ENCODE results near the gene DCC. TPM values are rescaled to one million over a fixed set of nuclear protein-coding genes. Genes with fewer than 3 reads are reported as not detected.

The DCC gene
- total and polyA plus RNA-seq, 4 experiments from 2014 or later = not detected

GRCh38 chr18:52323802-52324201 is 16.2 kb upstream of the DCC start:
- H3K4me1 ChIP-seq (ENCODE audit: insufficient read depth, low read length) = no peaks in the 10 kb centered on the region
- ChIA-PET CTCF (ENCODE audit: partially characterized antibody) (no interaction called here), POLR2A (ENCODE audit: partially characterized antibody) (no interaction called here)
- intact Hi-C loops (cut with micrococcal nuclease) = no loop called here
- no peak overlapping the region for H3K4me3 ChIP-seq (ENCODE audit: low read length in 2 of 2)
- Mint-ChIP-seq H3K9me3 (peaks cover 0 to 6% (median 0%) of the 10 kb centered on the region in 8 donors), H3K36me3 (no peaks in the 10 kb centered on the region), H3K4me1 (no peaks in the 10 kb centered on the region), H3K27me3 (no peaks in the 10 kb centered on the region), H3K4me3 (no peak overlapping the region), H3K27ac (no peak overlapping the region)
- DNase-seq = no peak
- no peaks in the 10 kb centered on the region for H3K27me3 ChIP-seq (ENCODE audit: insufficient read depth, low read length)
- no peaks in the 10 kb centered on the region for H3K9me3 ChIP-seq (ENCODE audit: control insufficient read depth in 1 of 2, low read length in 2 of 2)
- H3K27ac ChIP-seq (ENCODE audit: low read depth, low read length) = no peak overlapping the region
- H3K36me3 ChIP-seq (ENCODE audit: insufficient read depth, low read length) = no peaks in the 10 kb centered on the region

GRCh38 chr18:52325997-52326396 is 14.0 kb upstream of the DCC start:
- no peaks in the 10 kb centered on the region for H3K27me3 Mint-ChIP-seq
- H3K9me3 ChIP-seq (ENCODE audit: control insufficient read depth in 1 of 2, low read length in 2 of 2) = no peaks in the 10 kb centered on the region
- peaks cover 0 to 4% (median 0%) of the 10 kb centered on the region in 8 donors for H3K9me3 Mint-ChIP-seq
- no peak overlapping the region for H3K4me3 Mint-ChIP-seq
- ChIA-PET CTCF (ENCODE audit: partially characterized antibody) (no interaction called here), POLR2A (ENCODE audit: partially characterized antibody) (no interaction called here)
- no peaks in the 10 kb centered on the region for H3K4me1 ChIP-seq (ENCODE audit: insufficient read depth, low read length)
- H3K36me3 ChIP-seq (ENCODE audit: insufficient read depth, low read length) = no peaks in the 10 kb centered on the region
- H3K27me3 ChIP-seq (ENCODE audit: insufficient read depth, low read length) = no peaks in the 10 kb centered on the region
- DNase-seq = no peak
- no peak overlapping the region for H3K4me3 ChIP-seq (ENCODE audit: low read length in 2 of 2)
- no peak overlapping the region for H3K27ac Mint-ChIP-seq
- intact Hi-C loops (cut with micrococcal nuclease) = no loop called here
- H3K36me3 Mint-ChIP-seq = no peaks in the 10 kb centered on the region
- no peaks in the 10 kb centered on the region for H3K4me1 Mint-ChIP-seq
- no peak overlapping the region for H3K27ac ChIP-seq (ENCODE audit: low read depth, low read length)

- Histone ChIP-seq H3K9me3 (ENCODE audit: control insufficient read depth in 1 of 2, low read length in 2 of 2) (no peaks in the 10 kb centered on the region), H3K4me1 (ENCODE audit: insufficient read depth, low read length) (no peaks in the 10 kb centered on the region), H3K27me3 (ENCODE audit: insufficient read depth, low read length) (no peaks in the 10 kb centered on the region), H3K4me3 (ENCODE audit: low read length in 2 of 2) (no peak overlapping the region), H3K36me3 (ENCODE audit: insufficient read depth, low read length) (no peaks in the 10 kb centered on the region), H3K27ac (ENCODE audit: low read depth, low read length) (no peak overlapping the region)
- H3K4me1 Mint-ChIP-seq = no peaks in the 10 kb centered on the region
- no peaks in the 10 kb centered on the region for H3K36me3 Mint-ChIP-seq
- ChIA-PET POLR2A (ENCODE audit: partially characterized antibody) (no interaction called here), CTCF (ENCODE audit: partially characterized antibody) (no interaction called here)
- no peak overlapping the region for H3K4me3 Mint-ChIP-seq
- H3K27ac Mint-ChIP-seq = no peak overlapping the region
- H3K27me3 Mint-ChIP-seq = peaks cover 2% of the 10 kb centered on the region in 2 donors
- intact Hi-C loops (cut with micrococcal nuclease) = no loop called here
- peaks cover 0 to 12% (median 4%) of the 10 kb centered on the region in 8 donors for H3K9me3 Mint-ChIP-seq
- DNase-seq = no peak
Observed at GRCh38 chr18:52333860-52334259, 6.1 kb upstream of the DCC start.

GRCh38 chr18:52334307-52334706 is 5.7 kb upstream of the DCC start:
- H3K4me1 Mint-ChIP-seq = no peaks in the 10 kb centered on the region
- Histone ChIP-seq H3K9me3 (ENCODE audit: control insufficient read depth in 1 of 2, low read length in 2 of 2) (no peaks in the 10 kb centered on the region), H3K27me3 (ENCODE audit: insufficient read depth, low read length) (no peaks in the 10 kb centered on the region), H3K4me1 (ENCODE audit: insufficient read depth, low read length) (no peaks in the 10 kb centered on the region), H3K27ac (ENCODE audit: low read depth, low read length) (no peak overlapping the region), H3K4me3 (ENCODE audit: low read length in 2 of 2) (no peak overlapping the region), H3K36me3 (ENCODE audit: insufficient read depth, low read length) (no peaks in the 10 kb centered on the region)
- POLR2A ChIA-PET (ENCODE audit: partially characterized antibody) = no interaction called here
- peaks cover 2% of the 10 kb centered on the region in 2 donors for H3K27me3 Mint-ChIP-seq
- CTCF ChIA-PET (ENCODE audit: partially characterized antibody) = no interaction called here
- DNase-seq = no peak
- no peak overlapping the region for H3K4me3 Mint-ChIP-seq
- H3K36me3 Mint-ChIP-seq = no peaks in the 10 kb centered on the region
- H3K27ac Mint-ChIP-seq = no peak overlapping the region
- intact Hi-C loops (cut with micrococcal nuclease) = no loop called here
- peaks cover 0 to 12% (median 4%) of the 10 kb centered on the region in 8 donors for H3K9me3 Mint-ChIP-seq

GRCh38 chr18:52334896-52335295 is 5.1 kb upstream of the DCC start:
- H3K4me1 ChIP-seq (ENCODE audit: insufficient read depth, low read length) = no peaks in the 10 kb centered on the region
- no peaks in the 10 kb centered on the region for H3K36me3 Mint-ChIP-seq
- no peak overlapping the region for H3K27ac Mint-ChIP-seq
- H3K9me3 Mint-ChIP-seq = peaks cover 0 to 12% (median 4%) of the 10 kb centered on the region in 8 donors
- peaks cover 2 to 3% of the 10 kb centered on the region in 2 donors for H3K27me3 Mint-ChIP-seq
- CTCF ChIA-PET (ENCODE audit: partially characterized antibody) = no interaction called here
- no peaks in the 10 kb centered on the region for H3K27me3 ChIP-seq (ENCODE audit: insufficient read depth, low read length)
- no peaks in the 10 kb centered on the region for H3K4me1 Mint-ChIP-seq
- no peak for DNase-seq
- H3K36me3 ChIP-seq (ENCODE audit: insufficient read depth, low read length) = no peaks in the 10 kb centered on the region
- no peak overlapping the region for H3K4me3 Mint-ChIP-seq
- H3K27ac ChIP-seq (ENCODE audit: low read depth, low read length) = no peak overlapping the region
- no peak overlapping the region for H3K4me3 ChIP-seq (ENCODE audit: low read length in 2 of 2)
- intact Hi-C loops (cut with micrococcal nuclease) = no loop called here
- POLR2A ChIA-PET (ENCODE audit: partially characterized antibody) = no interaction called here
- no peaks in the 10 kb centered on the region for H3K9me3 ChIP-seq (ENCODE audit: control insufficient read depth in 1 of 2, low read length in 2 of 2)

- H3K4me1 ChIP-seq (ENCODE audit: insufficient read depth, low read length) = no peaks in the 10 kb centered on the region
- Mint-ChIP-seq H3K27ac (peak overlapping the region in 1 of 7 donors; percentile 51), H3K4me1 (peaks cover 0 to 2% (median 0%) of the 10 kb centered on the region in 4 donors), H3K9me3 (peaks cover 0 to 16% (median 9%) of the 10 kb centered on the region in 8 donors), H3K4me3 (no peak overlapping the region), H3K27me3 (peaks cover 10 to 20% of the 10 kb centered on the region in 2 donors), H3K36me3 (no peaks in the 10 kb centered on the region)
- POLR2A ChIA-PET (ENCODE audit: partially characterized antibody) = no interaction called here
- CTCF ChIA-PET (ENCODE audit: partially characterized antibody) = interaction anchor here (1.8 kb wide), 1 partner anchor 10 kb away, joined by 5 read pairs; no protein-coding TSS in a partner anchor
- intact Hi-C loops (cut with micrococcal nuclease) = no loop called here
- H3K27me3 ChIP-seq (ENCODE audit: insufficient read depth, low read length) = no peaks in the 10 kb centered on the region
- no peaks in the 10 kb centered on the region for H3K36me3 ChIP-seq (ENCODE audit: insufficient read depth, low read length)
- H3K4me3 ChIP-seq (ENCODE audit: low read length in 2 of 2) = no peak overlapping the region
- no peak for DNase-seq
- H3K9me3 ChIP-seq (ENCODE audit: control insufficient read depth in 1 of 2, low read length in 2 of 2) = no peaks in the 10 kb centered on the region
- H3K27ac ChIP-seq (ENCODE audit: low read depth, low read length) = no peak overlapping the region
Observed at GRCh38 chr18:52337276-52337675, 2.7 kb upstream of the DCC start.

- Histone ChIP-seq H3K4me1 (ENCODE audit: insufficient read depth, low read length) (no peaks in the 10 kb centered on the region), H3K4me3 (ENCODE audit: low read length in 2 of 2) (no peak overlapping the region), H3K9me3 (ENCODE audit: control insufficient read depth in 1 of 2, low read length in 2 of 2) (no peaks in the 10 kb centered on the region), H3K27ac (ENCODE audit: low read depth, low read length) (no peak overlapping the region), H3K27me3 (ENCODE audit: insufficient read depth, low read length) (no peaks in the 10 kb centered on the region), H3K36me3 (ENCODE audit: insufficient read depth, low read length) (no peaks in the 10 kb centered on the region)
- peaks cover 0 to 2% (median 0%) of the 10 kb centered on the region in 4 donors for H3K4me1 Mint-ChIP-seq
- DNase-seq = no peak
- no peak overlapping the region for H3K27ac Mint-ChIP-seq
- H3K4me3 Mint-ChIP-seq = no peak overlapping the region
- intact Hi-C loops (cut with micrococcal nuclease) = no loop called here
- H3K27me3 Mint-ChIP-seq = peaks cover 10 to 20% of the 10 kb centered on the region in 2 donors
- no peaks in the 10 kb centered on the region for H3K36me3 Mint-ChIP-seq
- POLR2A ChIA-PET (ENCODE audit: partially characterized antibody) = no interaction called here
- CTCF ChIA-PET (ENCODE audit: partially characterized antibody) = no interaction called here
- H3K9me3 Mint-ChIP-seq = peaks cover 0 to 16% (median 9%) of the 10 kb centered on the region in 8 donors
Observed at GRCh38 chr18:52340406-52341102, 557 bp downstream of the DCC start.
